ACC112 (cell line): Measurements from ENCODE around the gene MGRN1.

Experiments used
- H2AFZ ChIP-seq: fragments of 200-600 bp; sonication (generic); one replicate; pipeline ENCODE4 v1.6.0; 2017; ENCODE audit warnings: antibody characterized with exemption, low read length; ENCODE audit not compliant: unreplicated experiment
- H3K27ac ChIP-seq: fragments of 200-600 bp; sonication (generic); 2 replicates; pipeline ENCODE4 v1.5.1; 2014; ENCODE audit warnings: low read depth, mild to moderate bottlenecking, antibody characterized with exemption, low read length, moderate library complexity
- H3K27me3 ChIP-seq: fragments of 200-600 bp; sonication (generic); 2 replicates; pipeline ENCODE4 v1.6.1; 2014; ENCODE audit warnings: mild to moderate bottlenecking, antibody characterized with exemption, low read length, moderate library complexity, mixed read lengths; ENCODE audit not compliant: insufficient read depth
- H3K36me3 ChIP-seq: fragments of 200-600 bp; sonication (generic); 2 replicates; pipeline ENCODE4 v1.6.1; 2016; ENCODE audit warnings: mild to moderate bottlenecking, antibody characterized with exemption, low read length, moderate library complexity, mixed read lengths; ENCODE audit not compliant: insufficient read depth
- H3K4me1 ChIP-seq: fragments of 200-600 bp; sonication (generic); one replicate; pipeline ENCODE4 v1.6.1; 2016; ENCODE audit warnings: low read length, mixed read lengths; ENCODE audit not compliant: insufficient read depth, unreplicated experiment, control insufficient read depth
- H3K4me3 ChIP-seq: fragments of 200-600 bp; sonication (generic); 2 replicates; pipeline ENCODE4 v1.5.1; 2014; ENCODE audit warnings: mild to moderate bottlenecking, low read depth, low read length
- H3K79me2 ChIP-seq: fragments of 200-600 bp; sonication (generic); one replicate; pipeline ENCODE4 v1.6.0; 2016; ENCODE audit warnings: low read length; ENCODE audit not compliant: control insufficient read depth, unreplicated experiment, insufficient read depth

MGRN1 gene

DNA sequence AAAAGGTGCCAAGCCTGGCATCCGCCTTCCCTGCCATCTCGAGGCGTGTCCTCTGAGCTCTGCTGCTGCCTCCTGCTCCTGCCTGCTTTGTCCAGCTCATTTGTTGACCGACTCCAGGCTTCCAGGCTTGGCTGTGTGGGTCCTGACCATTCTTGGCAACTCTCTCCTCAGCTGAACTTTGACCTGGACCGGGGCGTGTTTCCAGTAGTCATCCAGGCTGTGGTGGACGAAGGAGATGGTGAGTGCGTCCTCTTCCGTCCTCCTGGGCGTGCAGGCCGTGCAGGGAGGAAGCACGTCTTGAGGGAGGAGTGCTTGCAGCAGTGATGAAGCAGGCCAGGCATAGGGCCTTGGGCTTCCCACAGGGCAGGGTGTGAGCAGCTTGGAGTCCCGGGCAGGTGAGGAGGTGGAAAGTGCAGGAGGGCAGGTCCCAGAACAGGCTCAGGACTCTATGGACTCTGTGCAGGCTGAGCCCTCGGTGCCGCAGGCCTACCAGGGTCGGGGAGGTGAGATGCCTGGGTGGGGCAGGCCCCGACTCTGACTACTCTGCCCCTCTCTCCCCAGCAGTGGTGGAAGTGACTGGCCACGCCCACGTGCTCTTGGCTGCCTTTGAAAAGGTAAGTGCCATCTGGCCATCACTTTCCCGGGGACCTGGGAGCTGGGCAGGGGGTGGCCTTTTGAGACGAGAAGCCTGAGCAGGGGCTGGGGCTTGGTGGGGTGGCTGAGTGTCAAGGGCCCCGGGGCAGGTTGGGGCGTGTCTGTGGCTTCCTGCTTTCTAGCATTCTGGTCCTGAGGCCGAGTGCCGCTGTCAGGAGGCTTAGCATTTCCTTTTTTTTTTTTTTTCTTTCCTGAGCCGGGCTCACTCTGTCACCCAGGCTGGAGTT is 40.2 kb downstream of the MGRN1 start:
- no peak overlapping the region for H2AFZ ChIP-seq
- no peak overlapping the region for H3K4me3 ChIP-seq
- H3K79me2 ChIP-seq = no peaks in the 10 kb centered on the region
- H3K27ac ChIP-seq = no peak overlapping the region
- peaks cover 19% of the 10 kb centered on the region; the same call in 1 of the 2 replicates for H3K36me3 ChIP-seq
- H3K27me3 ChIP-seq = no peaks in the 10 kb centered on the region
- peaks cover 4% of the 10 kb centered on the region for H3K4me1 ChIP-seq

DNA sequence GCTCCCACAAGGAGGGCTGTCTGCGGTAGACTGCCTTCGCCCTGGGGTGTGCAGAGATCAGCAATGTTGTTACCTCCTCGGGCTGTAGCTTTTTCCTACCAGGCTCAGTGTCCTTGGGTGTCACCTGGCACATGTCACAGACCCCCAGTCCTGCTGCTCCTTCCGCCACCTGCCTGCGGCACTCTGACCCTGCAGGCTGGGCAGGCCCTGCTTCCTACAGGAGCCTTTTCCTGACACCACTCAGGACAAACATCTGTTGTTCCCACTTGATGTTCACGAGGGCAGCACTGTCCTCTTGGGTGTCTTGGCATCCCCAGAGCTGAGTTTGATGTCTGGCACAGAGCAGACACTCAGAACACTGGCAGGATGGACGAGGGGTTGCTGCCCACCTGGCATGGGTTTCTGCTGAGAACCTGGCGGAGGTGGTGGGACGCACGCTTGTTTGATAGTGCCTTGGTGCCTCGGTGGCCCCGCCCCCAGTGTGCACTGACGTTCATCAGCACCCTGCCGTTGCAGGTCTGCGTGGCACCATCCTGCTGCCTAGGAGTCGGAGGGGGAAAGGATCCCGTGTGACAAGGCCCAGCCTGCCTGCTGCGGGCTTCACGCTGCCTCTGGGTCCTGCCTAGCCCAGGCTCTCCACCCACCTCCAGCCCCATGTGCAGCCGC is 42.0 kb downstream of the MGRN1 start:
- Histone ChIP-seq H3K4me1 (no peaks in the 10 kb centered on the region), H3K27ac (no peak overlapping the region), H3K36me3 (peaks cover 19% of the 10 kb centered on the region; the same call in 1 of the 2 replicates), H3K79me2 (no peaks in the 10 kb centered on the region), H3K27me3 (no peaks in the 10 kb centered on the region), H3K4me3 (no peak overlapping the region), H2AFZ (no peak overlapping the region)

DNA sequence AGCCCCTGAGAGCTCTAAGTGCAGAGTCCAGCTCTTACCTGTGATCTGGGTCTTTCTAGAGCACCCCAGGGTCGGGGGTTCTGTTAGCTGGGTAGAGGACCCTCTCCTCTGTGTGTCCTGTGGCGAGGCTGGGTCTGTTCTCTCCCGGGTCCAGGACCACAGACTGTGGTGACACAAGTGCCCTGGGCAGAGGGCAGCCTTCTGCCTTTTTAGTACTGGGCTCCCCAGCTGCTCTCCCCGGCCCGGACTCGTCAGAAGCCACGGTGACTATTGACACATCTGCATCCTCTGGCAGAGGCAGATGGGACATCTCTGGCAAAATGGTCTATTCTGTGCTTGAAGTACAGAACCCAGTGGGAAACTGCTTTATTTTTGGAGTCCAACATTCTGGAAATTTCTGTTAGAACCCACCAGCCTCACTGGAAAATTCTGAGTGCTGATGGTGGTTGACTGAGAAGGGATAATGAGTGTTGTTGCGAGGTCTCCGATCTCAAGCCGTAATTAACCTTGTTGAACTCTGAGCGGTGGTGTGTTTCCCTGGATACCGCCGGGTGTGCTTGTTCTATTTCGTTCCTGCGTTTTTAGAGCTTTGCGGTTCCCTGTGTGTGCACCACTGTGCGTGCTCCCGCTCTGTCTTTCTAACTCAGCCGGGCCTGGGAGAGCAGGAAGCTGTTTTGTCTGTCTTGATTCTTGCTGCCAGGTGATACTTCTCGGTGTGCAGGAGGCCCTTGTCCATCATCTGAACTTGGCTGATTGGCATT is 42.8 kb downstream of the MGRN1 start:
- no peak overlapping the region for H2AFZ ChIP-seq
- no peak overlapping the region for H3K27ac ChIP-seq
- peaks cover 19% of the 10 kb centered on the region; the same call in 1 of the 2 replicates for H3K36me3 ChIP-seq

DNA sequence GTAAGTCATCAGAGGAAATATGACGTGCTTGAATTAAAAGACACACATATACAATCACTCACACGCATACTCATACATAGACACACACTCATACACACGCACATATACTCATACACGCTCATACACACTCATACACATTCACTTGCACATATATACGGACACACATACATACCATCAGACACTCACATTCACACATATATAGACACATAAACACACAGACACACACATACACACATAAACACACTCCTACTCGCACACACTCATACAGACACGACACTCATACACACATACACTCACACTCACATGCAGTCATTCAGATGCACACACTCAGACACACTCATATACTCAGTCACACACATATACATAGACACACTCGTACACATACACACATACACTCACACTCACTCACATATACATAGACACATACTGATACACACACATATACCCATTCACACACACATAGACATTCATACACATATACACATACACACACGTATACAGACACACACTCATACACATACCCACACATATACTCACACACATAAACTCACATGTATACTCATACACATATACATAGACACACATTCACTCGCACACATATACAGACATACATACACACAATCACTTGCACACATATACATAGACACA is 43.8 kb downstream of the MGRN1 start:
- no peak overlapping the region for H3K4me3 ChIP-seq
- H2AFZ ChIP-seq = no peak overlapping the region
- H3K4me1 ChIP-seq = no peaks in the 10 kb centered on the region
- H3K36me3 ChIP-seq = peaks cover 19% of the 10 kb centered on the region; the same call in 1 of the 2 replicates
- H3K27ac ChIP-seq = no peak overlapping the region
- H3K79me2 ChIP-seq = no peaks in the 10 kb centered on the region
- no peaks in the 10 kb centered on the region for H3K27me3 ChIP-seq

More for the DNA sequence above, 42.8 kb downstream of the MGRN1 start:
- Histone ChIP-seq H3K4me3 (no peak overlapping the region), H3K79me2 (no peaks in the 10 kb centered on the region), H3K27me3 (no peaks in the 10 kb centered on the region), H3K4me1 (no peaks in the 10 kb centered on the region)

DNA sequence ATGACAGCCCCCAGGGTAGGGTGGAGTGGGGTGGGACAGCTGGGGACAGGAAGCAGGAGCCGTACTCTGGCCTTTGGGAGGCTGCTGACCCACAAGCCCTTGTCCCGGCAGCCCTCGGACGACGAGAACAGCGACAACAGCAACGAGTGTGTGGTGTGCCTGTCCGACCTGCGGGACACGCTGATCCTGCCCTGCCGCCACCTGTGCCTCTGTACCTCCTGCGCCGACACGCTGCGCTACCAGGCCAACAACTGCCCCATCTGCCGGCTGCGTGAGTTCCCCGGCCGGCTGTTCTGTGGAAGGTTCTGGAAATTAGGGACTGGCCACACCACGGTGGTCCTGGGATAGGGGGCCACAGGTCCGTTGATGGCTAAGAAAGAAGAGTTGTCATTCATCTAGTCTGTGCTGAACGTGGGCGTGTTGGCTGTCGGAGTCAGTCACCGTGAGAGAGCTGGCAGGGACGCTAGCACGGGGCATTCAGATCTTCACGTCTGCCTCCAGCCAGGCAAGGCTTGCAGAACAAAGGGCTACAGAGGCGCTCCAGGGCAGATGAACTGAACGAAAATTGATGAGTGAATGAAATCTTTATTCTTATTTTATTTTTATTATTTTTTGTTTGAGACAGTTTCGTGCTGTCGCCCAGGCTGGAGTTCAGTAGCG is 48.9 kb downstream of the MGRN1 start:
- H2AFZ ChIP-seq = no peak overlapping the region
- H3K4me3 ChIP-seq = no peak overlapping the region
- H3K4me1 ChIP-seq = no peaks in the 10 kb centered on the region
- H3K27me3 ChIP-seq = no peaks in the 10 kb centered on the region
- no peaks in the 10 kb centered on the region for H3K79me2 ChIP-seq
- H3K27ac ChIP-seq = no peak overlapping the region
- peaks cover 16% of the 10 kb centered on the region; the same call in 1 of the 2 replicates for H3K36me3 ChIP-seq

DNA sequence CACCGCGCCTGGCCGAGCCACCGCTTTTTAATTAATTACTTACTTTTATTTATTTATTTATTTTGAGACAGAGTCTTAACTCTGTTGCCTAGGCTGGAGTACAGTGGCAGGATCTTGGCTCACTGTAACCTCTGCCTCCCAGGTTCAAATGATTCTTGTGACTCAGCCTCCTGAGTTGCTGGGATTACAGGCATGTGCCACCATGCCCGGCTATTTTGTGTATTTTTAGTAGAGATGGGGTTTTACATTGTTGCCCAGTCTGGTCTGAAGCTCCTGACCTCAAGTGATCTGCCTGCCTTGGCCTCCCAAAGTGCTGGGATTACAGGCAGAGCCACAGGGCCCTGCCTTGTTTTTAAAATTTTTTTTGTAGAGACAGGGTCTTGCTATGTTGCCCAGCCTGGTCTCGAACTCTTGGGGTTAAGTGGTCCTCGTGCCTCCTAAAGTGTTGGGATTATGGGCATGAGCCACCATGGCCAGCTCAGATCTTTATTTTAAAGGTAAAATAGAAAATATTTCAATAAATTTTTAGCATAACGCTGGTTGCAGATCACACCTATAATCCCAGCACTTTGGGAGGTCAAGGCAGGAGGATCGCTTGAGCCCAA is 50.4 kb downstream of the MGRN1 start:
- H3K4me1 ChIP-seq = no peaks in the 10 kb centered on the region
- no peak overlapping the region for H3K4me3 ChIP-seq
- no peak overlapping the region for H2AFZ ChIP-seq
- no peaks in the 10 kb centered on the region for H3K79me2 ChIP-seq
- no peak overlapping the region for H3K27ac ChIP-seq
- no peaks in the 10 kb centered on the region for H3K27me3 ChIP-seq
- 0 out of 2 replicates have a peak, but pooled peaks cover 6% of the 10 kb centered on the region for H3K36me3 ChIP-seq

DNA sequence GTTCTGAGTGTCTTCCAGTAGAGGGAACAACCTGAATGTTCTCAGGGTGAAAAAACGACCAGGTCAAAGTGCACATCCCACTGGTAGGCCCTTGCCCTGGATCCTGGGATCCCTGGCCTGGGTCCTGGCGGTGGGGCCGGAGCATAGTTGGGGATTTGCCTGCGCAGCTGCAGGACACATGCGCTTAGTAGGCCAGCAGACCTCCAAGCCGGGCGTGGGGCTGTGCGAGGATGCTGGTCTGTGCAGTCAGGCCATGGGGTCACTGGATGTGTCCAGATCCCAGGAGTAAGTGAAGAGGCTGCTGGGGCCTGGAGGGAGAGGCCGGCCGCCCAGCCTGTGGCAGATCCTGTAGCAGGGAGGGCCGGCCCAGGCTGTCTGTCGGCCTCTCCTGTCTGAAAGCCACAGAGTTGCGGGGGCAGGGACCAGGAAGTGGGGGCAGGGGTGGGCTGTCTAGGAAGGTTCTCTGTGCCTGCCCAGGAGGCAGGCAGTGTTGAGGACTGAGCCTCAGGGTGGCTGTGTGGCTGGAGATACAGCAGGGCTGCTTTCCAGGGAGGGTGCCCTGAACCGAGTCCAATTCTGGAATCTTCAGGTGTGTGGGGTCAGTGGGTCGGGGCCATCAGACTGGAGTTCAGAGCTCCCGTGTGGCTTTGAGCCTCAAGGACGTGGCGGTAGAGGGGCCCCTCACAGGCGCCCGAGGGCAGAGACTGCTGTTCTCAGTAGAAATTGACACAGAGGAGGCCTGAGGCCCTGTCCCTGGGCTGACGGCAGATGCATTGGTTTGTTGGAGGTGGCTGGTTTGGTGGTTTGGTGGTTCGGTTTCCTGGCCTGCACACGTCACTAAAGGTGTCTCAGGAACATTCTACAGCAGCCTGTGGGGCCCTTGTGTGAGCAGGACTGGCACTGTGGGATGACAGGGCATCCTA is 51.5 kb downstream of the MGRN1 start:
- Histone ChIP-seq H3K79me2 (no peaks in the 10 kb centered on the region), H3K4me1 (no peaks in the 10 kb centered on the region), H3K36me3 (0 out of 2 replicates have a peak, but pooled peaks cover 6% of the 10 kb centered on the region), H3K27ac (no peak overlapping the region), H2AFZ (no peak overlapping the region), H3K4me3 (no peak overlapping the region), H3K27me3 (no peaks in the 10 kb centered on the region)

DNA sequence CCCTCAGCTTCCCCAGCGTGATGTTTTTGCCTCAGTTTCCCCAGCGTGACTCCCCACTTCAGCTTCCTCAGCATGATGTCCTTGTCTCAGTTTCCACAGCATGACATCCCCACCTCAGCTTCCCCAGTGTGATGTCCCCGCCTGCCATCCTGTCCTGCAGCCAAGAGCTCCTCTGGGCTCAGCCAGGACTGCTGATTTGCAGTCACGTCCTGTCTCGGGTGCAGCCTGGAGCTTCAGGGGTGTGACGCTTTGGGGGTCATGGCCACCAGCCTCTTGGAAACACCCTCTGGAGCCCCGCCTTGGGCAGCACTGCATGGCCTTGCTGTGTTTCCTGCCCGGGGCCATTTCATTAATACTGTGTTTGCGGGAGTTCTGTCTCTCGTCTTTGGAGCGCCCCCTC is 52.2 kb downstream of the MGRN1 start:
- Histone ChIP-seq H3K36me3 (0 out of 2 replicates have a peak, but pooled peaks cover 6% of the 10 kb centered on the region), H2AFZ (no peak overlapping the region), H3K27me3 (no peaks in the 10 kb centered on the region), H3K27ac (no peak overlapping the region), H3K79me2 (no peaks in the 10 kb centered on the region), H3K4me3 (no peak overlapping the region), H3K4me1 (no peaks in the 10 kb centered on the region)

DNA sequence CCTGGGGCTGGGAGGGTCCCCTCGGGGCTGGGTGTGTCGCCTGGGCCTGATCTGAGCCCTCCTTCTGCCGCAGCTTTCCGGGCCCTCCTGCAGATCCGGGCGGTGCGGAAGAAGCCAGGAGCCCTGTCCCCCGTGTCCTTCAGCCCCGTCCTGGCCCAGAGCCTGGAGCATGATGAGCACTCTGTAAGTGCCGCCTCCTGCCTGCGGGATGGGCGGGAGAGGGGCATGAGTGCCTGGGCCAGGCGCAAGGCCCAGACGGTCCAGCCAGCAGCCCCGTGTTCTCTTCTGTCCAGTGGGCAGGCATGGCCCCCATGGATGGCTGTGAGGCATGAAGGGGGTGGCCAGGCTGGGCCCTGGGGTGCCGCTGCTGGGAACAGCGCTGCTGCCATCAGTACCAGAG is 52.8 kb downstream of the MGRN1 start:
- Histone ChIP-seq H3K79me2 (no peaks in the 10 kb centered on the region), H3K4me1 (no peaks in the 10 kb centered on the region), H2AFZ (no peak overlapping the region), H3K27me3 (no peaks in the 10 kb centered on the region), H3K4me3 (no peak overlapping the region), H3K36me3 (0 out of 2 replicates have a peak, but pooled peaks cover 6% of the 10 kb centered on the region), H3K27ac (no peak overlapping the region)
